GM19397 (cell line): Measurements from ENCODE around the gene TLE1.
"Not testable (repeated sequence)": the region's sequence is repeated elsewhere in the genome, so short reads cannot be mapped to it uniquely, and the experiment has no call there.

Experiments used
- ATAC-seq: cut with Tn5 transposase; IDR thresholded peaks from one replicate; pipeline ENCODE4 v1.9.1; 2021; ENCODE audit warnings: mild to moderate bottlenecking, moderate library complexity; ENCODE audit not compliant: unreplicated experiment

TLE1 gene

GRCh38 chr9:81653240-81653639 lies 36.1 kb downstream of the TLE1 start:
- ATAC-seq = no peak

GRCh38 chr9:81652058-81652687 lies 37.2 kb downstream of the TLE1 start:
- no peak for ATAC-seq

- ATAC-seq = no peak
Measured at GRCh38 chr9:81650586-81651515, 38.5 kb downstream of the TLE1 start.

GRCh38 chr9:81649475-81650240 lies 39.7 kb downstream of the TLE1 start:
- ATAC-seq = no peak

- ATAC-seq = no peak
Measured at GRCh38 chr9:81648891-81649290, 40.5 kb downstream of the TLE1 start.

GRCh38 chr9:81646337-81646736 lies 43.0 kb downstream of the TLE1 start:
- ATAC-seq = no peak

GRCh38 chr9:81644513-81644912 lies 44.8 kb downstream of the TLE1 start:
- not testable (repeated sequence) for ATAC-seq

- no peak for ATAC-seq
Measured at GRCh38 chr9:81637276-81637675, 52.1 kb downstream of the TLE1 start.

- ATAC-seq = no peak
Measured at GRCh38 chr9:81636255-81636599, 53.1 kb downstream of the TLE1 start.

GRCh38 chr9:81635521-81636254 lies 53.7 kb downstream of the TLE1 start:
- ATAC-seq = no peak

GRCh38 chr9:81634915-81635516 lies 54.3 kb downstream of the TLE1 start:
- no peak for ATAC-seq

- no peak for ATAC-seq
Measured at GRCh38 chr9:81633952-81634854, 55.1 kb downstream of the TLE1 start.

- ATAC-seq = no peak
Measured at GRCh38 chr9:81632599-81632998, 56.7 kb downstream of the TLE1 start.

- ATAC-seq = no peak
Measured at GRCh38 chr9:81631218-81631745, 58.1 kb downstream of the TLE1 start.

GRCh38 chr9:81629440-81629839 lies 59.9 kb downstream of the TLE1 start:
- ATAC-seq = no peak

GRCh38 chr9:81628897-81629296 lies 60.5 kb downstream of the TLE1 start:
- ATAC-seq = no peak

GRCh38 chr9:81627481-81627880 lies 61.9 kb downstream of the TLE1 start:
- no peak for ATAC-seq

- no peak for ATAC-seq
Measured at GRCh38 chr9:81626511-81626910, 62.8 kb downstream of the TLE1 start.

- ATAC-seq = no peak
Measured at GRCh38 chr9:81625969-81626368, 63.4 kb downstream of the TLE1 start.
